ENCODE measurements around the gene NUDT21. TPM values are rescaled to one million over a fixed set of nuclear protein-coding genes. Genes with fewer than 3 reads are reported as not detected.

The NUDT21 gene
- total RNA-seq, 1 experiment from 2014 or later: 78.5 TPM

DNA sequence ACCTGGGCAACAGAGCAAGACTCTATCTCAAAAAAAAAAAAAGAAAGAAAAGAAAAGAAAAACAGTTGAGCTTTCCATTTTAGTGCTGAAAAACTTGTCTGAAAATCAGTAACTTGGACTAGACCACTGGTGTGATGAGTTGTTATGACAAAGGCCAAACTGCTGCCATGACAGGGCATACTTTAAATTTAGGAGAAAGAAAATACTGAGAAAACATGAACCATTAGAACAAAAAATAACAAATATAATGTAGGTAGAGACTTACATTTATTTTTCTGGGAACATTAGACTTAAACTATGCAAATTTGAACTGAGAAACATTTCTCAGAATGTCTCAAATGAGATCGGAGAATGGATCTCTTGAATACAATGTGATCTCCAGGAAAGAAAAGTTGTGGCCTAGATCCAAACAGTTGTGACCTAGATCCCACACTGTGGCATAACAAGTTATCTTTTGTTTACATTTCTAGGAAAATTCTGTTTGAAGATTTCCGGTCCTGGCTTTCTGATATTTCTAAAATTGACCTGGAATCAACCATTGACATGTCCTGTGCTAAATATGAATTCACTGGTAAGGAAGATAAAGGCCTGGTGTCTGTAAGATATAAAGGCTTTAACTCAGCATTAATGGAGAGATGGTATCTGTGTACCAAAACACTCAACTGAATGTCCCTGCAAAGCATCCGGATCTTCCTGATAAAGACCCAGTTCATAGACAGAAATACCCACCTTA, 11.1 kb upstream of the NUDT21 start:
- no peak for DNase-seq (ENCODE audit: low read depth)

DNA sequence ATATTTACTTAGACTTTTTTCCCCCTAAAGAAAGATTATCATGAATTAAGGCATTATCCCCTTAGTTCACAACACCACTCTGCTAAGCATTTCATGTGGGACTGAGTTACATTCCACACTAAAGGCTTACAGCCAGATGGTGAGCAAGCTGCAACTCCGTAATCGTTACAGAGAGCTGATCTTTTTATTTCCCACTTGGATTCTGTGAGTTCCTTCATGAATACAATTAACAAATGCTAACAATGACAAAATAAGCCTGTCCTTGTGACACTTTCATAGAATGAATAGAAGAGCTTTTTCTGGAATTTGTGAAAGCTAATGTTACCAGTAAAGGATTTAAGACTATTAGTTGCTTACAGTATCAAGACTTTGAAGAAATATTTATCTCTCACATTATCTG, 9.0 kb upstream of the NUDT21 start:
- DNase-seq (ENCODE audit: low read depth): no peak

DNA sequence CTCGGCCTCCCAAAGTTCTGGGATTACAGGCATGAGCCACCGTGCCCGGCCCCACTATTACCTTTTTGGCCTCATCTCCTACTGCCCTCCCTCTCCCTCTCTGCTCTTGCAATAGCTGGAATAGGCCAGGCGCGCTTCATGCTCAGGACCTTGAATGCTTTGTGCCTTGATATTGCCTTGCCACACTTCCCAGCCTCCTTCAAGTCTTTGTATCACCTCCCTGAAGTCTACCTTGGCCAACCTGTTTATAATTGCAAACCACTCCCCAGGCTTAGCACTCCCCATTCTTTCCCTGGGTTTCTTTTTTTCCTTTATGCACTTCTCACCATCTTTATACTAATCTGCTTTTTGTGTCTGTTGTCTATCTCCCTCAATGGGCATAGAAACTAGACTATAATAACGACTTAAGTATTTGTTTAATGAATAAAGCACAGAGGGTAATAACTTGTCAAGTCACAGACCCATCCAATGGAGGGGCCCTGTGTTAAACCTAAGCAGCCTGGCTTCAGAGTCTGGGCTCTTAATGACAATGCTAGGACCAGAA, 6.9 kb upstream of the NUDT21 start:
- DNase-seq (ENCODE audit: low read depth): no peak

GRCh38 chr16:56451753-56452689, 889 bp upstream of the NUDT21 start:
- DNase-seq (ENCODE audit: low read depth): peak; percentile 48

- peak; percentile 19 for DNase-seq (ENCODE audit: low read depth)
These were observed 702 bp downstream of the NUDT21 start for GRCh38 chr16:56450275-56450985.

DNA sequence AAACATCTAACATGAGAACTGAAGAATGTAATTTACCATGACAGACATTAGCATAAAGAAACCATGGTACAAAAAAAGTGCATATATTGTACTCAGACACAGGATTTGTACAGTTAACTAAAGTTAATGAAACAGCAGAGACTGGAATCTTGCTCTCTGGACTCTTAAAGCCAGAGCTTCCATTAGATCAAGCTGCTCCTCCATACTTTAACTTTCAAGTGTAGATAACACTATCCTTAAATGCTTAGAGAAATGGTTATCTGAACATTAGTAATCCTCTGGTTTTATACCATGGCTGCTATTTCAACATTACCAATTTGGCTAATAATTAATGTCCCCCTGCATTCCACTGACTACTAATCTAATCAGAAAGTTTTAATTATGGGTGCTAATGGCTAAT, 3.1 kb downstream of the NUDT21 start:
- DNase-seq (ENCODE audit: low read depth): no peak

GRCh38 chr16:56447286-56447685, 3.8 kb downstream of the NUDT21 start:
- DNase-seq (ENCODE audit: low read depth): no peak

- no peak for DNase-seq (ENCODE audit: low read depth)
These were observed 13.1 kb downstream of the NUDT21 start for GRCh38 chr16:56438038-56438437.

- no peak for DNase-seq (ENCODE audit: low read depth)
These were observed 14.9 kb downstream of the NUDT21 start for GRCh38 chr16:56436258-56436657.

- no peak for DNase-seq (ENCODE audit: low read depth)
These were observed 23.0 kb downstream of the NUDT21 start for GRCh38 chr16:56428091-56428490.

DNA sequence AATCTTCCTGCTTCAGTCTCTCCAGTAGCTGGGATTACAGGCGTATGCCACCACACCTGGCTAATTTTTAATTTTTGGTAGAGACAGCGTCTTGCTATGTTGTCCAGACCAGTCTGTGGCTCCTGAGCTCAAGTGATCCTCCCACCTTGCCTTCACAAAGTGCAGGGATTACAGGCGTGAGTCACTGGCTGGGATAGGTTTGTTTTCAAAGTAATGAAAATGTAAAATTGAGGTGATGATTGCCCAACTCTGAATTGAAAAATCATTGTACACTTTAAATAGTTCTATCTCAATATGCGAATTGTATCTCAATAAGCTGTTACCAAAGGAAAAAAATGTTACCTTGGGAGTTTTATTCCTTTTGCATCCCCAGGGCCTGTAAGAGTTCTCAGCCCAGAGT, 24.5 kb downstream of the NUDT21 start:
- DNase-seq (ENCODE audit: low read depth): no peak

DNA sequence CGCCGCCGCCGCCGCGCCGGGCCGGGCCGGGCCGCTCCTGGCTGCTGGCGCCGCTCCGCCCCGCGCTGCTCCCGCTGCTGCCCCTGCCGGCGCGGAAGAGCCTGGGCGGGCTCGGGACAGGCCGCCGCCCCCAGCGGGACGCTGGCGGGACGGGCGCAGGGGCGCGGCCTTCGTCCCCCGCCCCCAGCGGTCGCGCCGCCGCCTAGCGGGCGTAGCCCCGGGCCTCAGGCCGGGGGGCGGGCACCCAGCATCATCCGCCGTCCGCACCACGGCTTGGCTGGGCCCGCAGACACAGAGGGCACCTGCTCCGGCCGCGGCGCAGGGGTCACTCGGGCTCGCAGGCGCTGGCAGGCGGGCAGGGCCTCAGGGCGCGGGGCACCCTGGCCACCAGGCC, 25.7 kb downstream of the NUDT21 start, which contains the start of gene AMFR:
TSS of gene AMFR (minus strand) at position 107 of the 394 bp plus-strand sequence. CDS start 218 bp downstream, outside the sequence.
- peak; percentile 78 for DNase-seq (ENCODE audit: low read depth)

GRCh38 chr16:56424791-56425438, 26.2 kb downstream of the NUDT21 start:
- DNase-seq (ENCODE audit: low read depth): peak; percentile 11

- DNase-seq (ENCODE audit: low read depth): peak; percentile 11
These were observed 26.7 kb downstream of the NUDT21 start for GRCh38 chr16:56424404-56424764.

GRCh38 chr16:56423584-56424403, 27.3 kb downstream of the NUDT21 start:
- no peak for DNase-seq (ENCODE audit: low read depth)

DNA sequence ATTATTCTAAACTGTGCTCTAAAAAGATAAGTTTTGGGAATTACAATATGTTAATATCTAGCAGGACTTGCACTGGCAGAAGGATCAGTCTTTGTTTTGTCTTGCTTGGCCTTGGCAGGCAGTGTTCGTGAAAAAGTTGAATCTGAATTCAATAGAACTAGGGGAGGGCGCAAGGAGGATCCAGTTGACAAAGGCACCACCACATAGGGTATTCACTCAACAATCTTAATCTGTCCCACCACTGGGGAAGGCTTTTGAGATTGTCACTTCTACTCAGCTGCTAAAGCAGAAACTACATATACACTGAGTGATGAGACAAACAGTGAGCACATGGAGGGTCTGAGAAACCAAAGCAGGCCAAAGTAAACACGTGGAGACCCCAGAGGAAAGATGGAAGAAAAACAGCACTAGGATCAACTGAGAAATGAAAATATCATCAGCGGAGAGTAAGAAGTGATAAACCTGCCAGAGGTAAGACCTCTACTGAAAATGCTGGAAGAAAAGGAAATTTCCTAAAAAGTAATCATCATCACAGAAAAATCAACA, 28.2 kb downstream of the NUDT21 start:
- no peak for DNase-seq (ENCODE audit: low read depth)

DNA sequence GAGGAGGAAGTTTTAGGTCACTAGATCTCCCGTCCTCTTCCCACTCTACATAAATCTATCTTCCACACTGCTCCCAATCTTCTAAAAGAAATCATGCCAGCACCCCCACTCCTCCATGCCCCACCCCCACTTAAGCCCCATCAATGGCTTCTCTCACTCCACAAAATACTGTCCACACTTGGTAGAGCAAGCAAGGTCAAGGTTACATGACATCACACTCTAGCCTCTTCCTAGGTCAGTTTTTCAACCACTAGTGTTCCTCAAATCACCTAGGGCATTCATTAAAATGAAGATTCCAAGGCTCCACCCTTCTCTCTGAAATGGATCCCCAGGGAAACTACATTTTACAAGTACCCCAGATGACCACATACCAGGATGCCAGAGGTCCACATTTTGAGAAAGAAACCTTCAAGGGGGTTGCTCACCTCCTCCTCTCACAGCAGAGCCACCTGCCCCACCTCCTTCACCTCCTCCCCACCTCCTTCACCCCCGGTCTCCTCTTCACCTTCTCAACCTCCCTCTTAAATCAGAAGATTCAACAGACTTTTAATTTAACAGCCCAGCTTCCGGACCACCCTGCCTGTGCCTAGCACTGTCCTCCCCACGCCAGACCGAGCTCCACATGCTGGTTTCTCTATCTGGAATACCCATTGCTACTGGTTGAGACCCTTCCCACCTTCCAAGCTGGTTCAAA, 29.0 kb downstream of the NUDT21 start:
- no peak for DNase-seq (ENCODE audit: low read depth)

- DNase-seq (ENCODE audit: low read depth): no peak
These were observed 29.8 kb downstream of the NUDT21 start for GRCh38 chr16:56421313-56421712.

- no peak for DNase-seq (ENCODE audit: low read depth)
These were observed 30.5 kb downstream of the NUDT21 start for GRCh38 chr16:56420613-56421012.
